Epithelial cell of proximal tubule (primary cell): Measurements from ENCODE around the gene KCNJ15. TPM values are rescaled to one million over a fixed set of nuclear protein-coding genes. Genes with fewer than 3 reads are reported as not detected.
"Not testable (repeated sequence)": the region's sequence is repeated elsewhere in the genome, so short reads cannot be mapped to it uniquely, and the experiment has no call there.

Experiments
- DNase-seq: peaks from one replicate; pipeline ENCODE4 v3.0.0-alpha.2; 2011; ENCODE audit warnings: low read depth
- H3K4me3 ChIP-seq: 2 replicates; pipeline ENCODE4 v1.5.1; 2011; ENCODE audit warnings: low read depth, mild to moderate bottlenecking, low read length
- CTCF ChIP-seq: conservative IDR thresholded peaks from 2 replicates; pipeline ENCODE4 v1.5.1; 2012; ENCODE audit warnings: low read depth, mild to moderate bottlenecking, low read length
- total RNA-seq: library from RNA; depleted of rRNA; stranded (reverse); fragments of >200 nt; gene quantifications from 2 replicates; pipeline ENCODE4 v1.2.3, GENCODE V29; 2015

KCNJ15 gene
- total RNA-seq, 1 donor from 2014 or later, result 38.9 TPM

- no peak for TF ChIP-seq CTCF
- no peak overlapping the region for H3K4me3 ChIP-seq
- no peak for DNase-seq
Observed at GRCh38 chr21:38244885-38245869, 11.6 kb upstream of the KCNJ15 start.

- H3K4me3 ChIP-seq, result no peak overlapping the region
- no peak for TF ChIP-seq CTCF
- no peak for DNase-seq
Observed at GRCh38 chr21:38246511-38246910, 10.3 kb upstream of the KCNJ15 start.

- DNase-seq, H3K4me3 ChIP-seq: not testable (repeated sequence)
Observed at GRCh38 chr21:38247054-38247453, 9.7 kb upstream of the KCNJ15 start.

- no peak overlapping the region for H3K4me3 ChIP-seq
- TF ChIP-seq CTCF, result no peak
- DNase-seq, result no peak
Observed at GRCh38 chr21:38247738-38248510, 8.9 kb upstream of the KCNJ15 start.

GRCh38 chr21:38249256-38249655 lies 7.5 kb upstream of the KCNJ15 start:
- no peak for TF ChIP-seq CTCF

GRCh38 chr21:38249696-38250278 lies 7.0 kb upstream of the KCNJ15 start:
- no peak overlapping the region for H3K4me3 ChIP-seq
- no peak for TF ChIP-seq CTCF
- DNase-seq, result no peak

More at GRCh38 chr21:38249256-38249655, 7.5 kb upstream of the KCNJ15 start:
- no peak overlapping the region for H3K4me3 ChIP-seq
- DNase-seq, result no peak

- no peak overlapping the region for H3K4me3 ChIP-seq
- TF ChIP-seq CTCF, result no peak
- no peak for DNase-seq
Observed at GRCh38 chr21:38250991-38251418, 5.8 kb upstream of the KCNJ15 start.
